Neural cell (in vitro differentiated cells): ENCODE results near the gene DMXL2. TPM values are rescaled to one million over a fixed set of nuclear protein-coding genes. Genes with fewer than 3 reads are reported as not detected.

ENCODE experiments used
- H2AFZ ChIP-seq: fragments of 200-600, 300-800 bp; sonication (generic), shearing (Covaris generic); 2 replicates; pipeline ENCODE4 v1.6.0; 2014; ENCODE audit warnings: low read depth, mild to moderate bottlenecking, antibody characterized with exemption, low read length, moderate library complexity
- H3F3A ChIP-seq: fragments of 200-600 bp; shearing (Covaris generic); 2 replicates; pipeline ENCODE4 v1.6.1; 2016; ENCODE audit warnings: mild to moderate bottlenecking, moderate library complexity, mixed read lengths, antibody characterized with exemption, low read length; ENCODE audit not compliant: insufficient read depth, poor library complexity, severe bottlenecking
- H3K27ac ChIP-seq: fragments of 200-600, 300-800 bp; sonication (generic), shearing (Covaris generic); 2 replicates; pipeline ENCODE4 v1.5.1; 2014; ENCODE audit warnings: mild to moderate bottlenecking, low read length, moderate library complexity
- H3K27me3 ChIP-seq: fragments of 300-800, 200-600 bp; sonication (generic), shearing (Covaris generic); 2 replicates; pipeline ENCODE4 v1.6.0; 2014; ENCODE audit warnings: mild to moderate bottlenecking, low read depth, low read length, moderate library complexity; ENCODE audit not compliant: insufficient read depth
- H3K36me3 ChIP-seq: fragments of 300-800, 200-600 bp; sonication (generic), shearing (Covaris generic); 2 replicates; pipeline ENCODE4 v1.5.1; 2014; ENCODE audit warnings: mild to moderate bottlenecking, antibody characterized with exemption, low read length, moderate library complexity; ENCODE audit not compliant: insufficient read depth
- H3K4me2 ChIP-seq: fragments of 300-800, 200-600 bp; sonication (generic), shearing (Covaris generic); 2 replicates; pipeline ENCODE4 v1.6.0; 2014; ENCODE audit warnings: mild to moderate bottlenecking, low read length
- H3K4me3 ChIP-seq: fragments of 300-800, 200-600 bp; sonication (generic), shearing (Covaris generic); 2 replicates; pipeline ENCODE4 v1.5.1; 2014; ENCODE audit warnings: mild to moderate bottlenecking, low read length, moderate library complexity
- H3K79me2 ChIP-seq: fragments of 200-600 bp; shearing (Covaris generic); replicated peaks from 2 replicates; pipeline ENCODE4 v1.6.0; 2014; ENCODE audit warnings: mild to moderate bottlenecking, low read length, moderate library complexity; ENCODE audit not compliant: insufficient read depth
- H3K9ac ChIP-seq: fragments of 300-800, 200-600 bp; sonication (generic), shearing (Covaris generic); 2 replicates; pipeline ENCODE4 v1.6.1; 2016; ENCODE audit warnings: mild to moderate bottlenecking, low read length, mixed read lengths
- H3K9me2 ChIP-seq: fragments of 200-600 bp; shearing (Covaris generic); 2 replicates; pipeline ENCODE4 v1.6.1; 2016; ENCODE audit warnings: mild to moderate bottlenecking, low read length, mixed read lengths; ENCODE audit not compliant: insufficient read depth
- H3K9me3 ChIP-seq: fragments of 200-600, 300-800 bp; sonication (generic), shearing (Covaris generic); 2 replicates; pipeline ENCODE4 v1.6.1; 2016; ENCODE audit warnings: mild to moderate bottlenecking, mixed run types, low read length, moderate library complexity, mixed read lengths
- H4K20me1 ChIP-seq: fragments of 200-600 bp; shearing (Covaris generic); 2 replicates; pipeline ENCODE4 v1.6.1; 2016; ENCODE audit warnings: mild to moderate bottlenecking, mixed run types; ENCODE audit not compliant: insufficient read depth
- CTCF ChIP-seq: fragments of 450-650 bp; IDR thresholded peaks from 2 replicates; pipeline ENCODE4 v1.5.1; 2014; ENCODE audit warnings: antibody characterized with exemption, mild to moderate bottlenecking, moderate library complexity; ENCODE audit not compliant: poor library complexity, severe bottlenecking
- EP300 ChIP-seq: fragments of 450-650 bp; conservative IDR thresholded peaks from 2 replicates; pipeline ENCODE4 v1.6.1; 2014; ENCODE audit warnings: antibody characterized with exemption, mild to moderate bottlenecking, moderate library complexity; ENCODE audit not compliant: poor library complexity, severe bottlenecking
- EZH2 ChIP-seq: fragments of 200-600, 300-800 bp; shearing (Covaris generic), sonication (generic); IDR thresholded peaks from 2 replicates; pipeline ENCODE4 v1.6.1; 2014; ENCODE audit warnings: antibody characterized with exemption, low read length, borderline replicate concordance, mild to moderate bottlenecking; ENCODE audit not compliant: insufficient read depth, poor library complexity, severe bottlenecking
- MXI1 ChIP-seq: fragments of 450-650 bp; conservative IDR thresholded peaks from 2 replicates; pipeline ENCODE4 v1.6.1; 2014; ENCODE audit warnings: antibody characterized with exemption, mild to moderate bottlenecking; ENCODE audit not compliant: poor library complexity, severe bottlenecking
- POLR2AphosphoS5 ChIP-seq: IDR thresholded peaks from 2 replicates; pipeline ENCODE4 v1.6.1; 2012
- RAD21 ChIP-seq: fragments of 450-650 bp; conservative IDR thresholded peaks from 2 replicates; pipeline ENCODE4 v1.6.1; 2014; ENCODE audit warnings: antibody characterized with exemption, mild to moderate bottlenecking, moderate library complexity
- SMC3 ChIP-seq: fragments of 450-650 bp; conservative IDR thresholded peaks from 2 replicates; pipeline ENCODE4 v1.6.1; 2014; ENCODE audit warnings: antibody characterized with exemption, mild to moderate bottlenecking, moderate library complexity; ENCODE audit not compliant: poor library complexity
- TAF1 ChIP-seq: IDR thresholded peaks from 2 replicates; pipeline ENCODE4 v1.6.1; 2012; ENCODE audit warnings: low read depth
- polyA plus RNA-seq: library from polyadenylated mRNA; depleted of rRNA; stranded (reverse); fragments of >200 nt; gene quantifications from 2 replicates; pipeline ENCODE4 v1.2.3, GENCODE V29; 2014
- TF ChIP-seq, protein P1 (sequence below): IDR thresholded peaks from 2 replicates; pipeline ENCODE4 v1.6.1; 2012; ENCODE audit warnings: borderline replicate concordance

DMXL2 gene
- polyA plus RNA-seq, 1 donor from 2014 or later: 176 TPM

DNA sequence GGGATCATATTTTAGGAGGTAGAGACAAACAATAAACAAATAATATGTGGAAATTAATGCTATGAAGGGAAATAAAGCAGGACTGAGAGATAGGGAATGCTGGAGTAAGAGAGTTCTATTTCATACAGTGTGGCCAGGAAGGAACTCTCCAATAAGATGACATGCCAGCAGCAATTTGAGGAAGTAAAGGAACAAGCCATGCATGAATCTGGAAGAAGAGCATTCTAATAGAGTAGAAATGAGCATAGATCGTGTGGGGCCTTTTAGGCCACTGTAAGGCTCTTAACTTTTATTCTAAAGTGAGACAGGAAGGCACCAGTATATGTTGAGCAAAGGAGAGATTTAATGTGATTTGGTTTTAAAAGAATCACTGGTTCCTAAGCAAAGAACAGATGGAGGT, 126.3 kb downstream of the DMXL2 start:
- Histone ChIP-seq H3K27me3 (no peaks in the 10 kb centered on the region), H3K9ac (no peak overlapping the region), H3K27ac (no peak overlapping the region), H3K9me2 (no peaks in the 10 kb centered on the region), H3K4me3 (no peak overlapping the region), H3K79me2 (no peaks in the 10 kb centered on the region), H3F3A (no peaks in the 10 kb centered on the region), H3K36me3 (peaks cover 5% of the 10 kb centered on the region), H2AFZ (no peak overlapping the region), H3K9me3 (no peaks in the 10 kb centered on the region), H4K20me1 (no peaks in the 10 kb centered on the region), H3K4me2 (no peak overlapping the region)
- TF ChIP-seq POLR2AphosphoS5 (no peak), CTCF (no peak), EZH2 (no peak), TAF1 (no peak), EP300 (no peak), SMC3 (no peak), RAD21 (no peak), MXI1 (no peak)
- TF ChIP-seq, protein P1, sequence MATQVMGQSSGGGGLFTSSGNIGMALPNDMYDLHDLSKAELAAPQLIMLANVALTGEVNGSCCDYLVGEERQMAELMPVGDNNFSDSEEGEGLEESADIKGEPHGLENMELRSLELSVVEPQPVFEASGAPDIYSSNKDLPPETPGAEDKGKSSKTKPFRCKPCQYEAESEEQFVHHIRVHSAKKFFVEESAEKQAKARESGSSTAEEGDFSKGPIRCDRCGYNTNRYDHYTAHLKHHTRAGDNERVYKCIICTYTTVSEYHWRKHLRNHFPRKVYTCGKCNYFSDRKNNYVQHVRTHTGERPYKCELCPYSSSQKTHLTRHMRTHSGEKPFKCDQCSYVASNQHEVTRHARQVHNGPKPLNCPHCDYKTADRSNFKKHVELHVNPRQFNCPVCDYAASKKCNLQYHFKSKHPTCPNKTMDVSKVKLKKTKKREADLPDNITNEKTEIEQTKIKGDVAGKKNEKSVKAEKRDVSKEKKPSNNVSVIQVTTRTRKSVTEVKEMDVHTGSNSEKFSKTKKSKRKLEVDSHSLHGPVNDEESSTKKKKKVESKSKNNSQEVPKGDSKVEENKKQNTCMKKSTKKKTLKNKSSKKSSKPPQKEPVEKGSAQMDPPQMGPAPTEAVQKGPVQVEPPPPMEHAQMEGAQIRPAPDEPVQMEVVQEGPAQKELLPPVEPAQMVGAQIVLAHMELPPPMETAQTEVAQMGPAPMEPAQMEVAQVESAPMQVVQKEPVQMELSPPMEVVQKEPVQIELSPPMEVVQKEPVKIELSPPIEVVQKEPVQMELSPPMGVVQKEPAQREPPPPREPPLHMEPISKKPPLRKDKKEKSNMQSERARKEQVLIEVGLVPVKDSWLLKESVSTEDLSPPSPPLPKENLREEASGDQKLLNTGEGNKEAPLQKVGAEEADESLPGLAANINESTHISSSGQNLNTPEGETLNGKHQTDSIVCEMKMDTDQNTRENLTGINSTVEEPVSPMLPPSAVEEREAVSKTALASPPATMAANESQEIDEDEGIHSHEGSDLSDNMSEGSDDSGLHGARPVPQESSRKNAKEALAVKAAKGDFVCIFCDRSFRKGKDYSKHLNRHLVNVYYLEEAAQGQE: no peak

- Histone ChIP-seq H3K79me2 (no peaks in the 10 kb centered on the region), H3K4me3 (no peak overlapping the region), H4K20me1 (no peaks in the 10 kb centered on the region), H3K9me2 (no peaks in the 10 kb centered on the region), H3K9me3 (no peaks in the 10 kb centered on the region), H3F3A (no peaks in the 10 kb centered on the region), H3K9ac (no peak overlapping the region), H3K36me3 (peaks cover 5% of the 10 kb centered on the region), H3K27me3 (no peaks in the 10 kb centered on the region), H2AFZ (no peak overlapping the region), H3K27ac (no peak overlapping the region), H3K4me2 (no peak overlapping the region)
- TF ChIP-seq RAD21 (no peak), CTCF (no peak), TAF1 (no peak), EP300 (no peak), EZH2 (no peak), POLR2AphosphoS5 (no peak), MXI1 (no peak), SMC3 (no peak)
- TF ChIP-seq, protein P1: no peak
Observed at GRCh38 chr15:51494411-51495314, 127.9 kb downstream of the DMXL2 start.
